ENCODE measurements around the gene RXRA. TPM values are rescaled to one million over a fixed set of nuclear protein-coding genes. Genes with fewer than 3 reads are reported as not detected.
A peak's percentile ranks its signal among the peaks of the same experiment; 100 is the strongest.

Gene RXRA
- total RNA-seq, 1 donor from 2014 or later, result 16.8 TPM

DNA sequence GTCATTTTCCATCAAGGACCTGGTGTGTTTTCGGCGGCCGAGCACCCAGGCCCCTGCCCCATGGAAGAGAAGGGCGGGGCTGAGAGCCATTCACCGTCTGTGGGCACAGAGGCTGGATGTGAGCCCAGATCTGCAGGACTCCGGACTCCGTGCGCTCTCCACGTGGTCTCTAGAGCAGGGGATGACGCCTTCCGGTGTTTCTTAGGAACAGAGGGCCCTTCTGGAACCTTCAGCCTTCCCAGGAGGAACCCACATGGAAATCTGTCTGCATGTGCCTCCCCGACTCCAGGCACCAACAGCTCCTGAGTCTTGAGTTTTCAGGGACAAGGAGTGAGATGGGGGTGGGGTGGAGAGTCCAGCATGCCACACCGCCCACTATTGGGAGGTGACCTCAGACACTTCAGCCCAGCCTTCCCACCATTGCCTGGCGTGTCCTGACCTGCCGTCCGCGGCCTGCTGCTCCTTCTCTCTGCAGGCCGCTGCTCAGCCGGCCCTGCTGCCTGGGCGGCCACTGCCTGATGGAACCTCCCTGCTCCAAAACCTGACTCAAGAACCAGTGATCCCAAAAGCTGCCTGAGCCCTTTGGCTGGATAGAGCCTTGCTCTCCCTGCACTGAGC is 2.4 kb upstream of the RXRA start:
- DNase-seq (ENCODE audit: low read depth) (peak; percentile 91), FAIRE-seq (no peak)
- Histone ChIP-seq H3K36me3 (ENCODE audit: control insufficient read depth, insufficient read depth, low read length) (peaks cover 1% of the 10 kb centered on the region), H3K27me3 (ENCODE audit: control insufficient read depth, insufficient read depth, low read length) (no peaks in the 10 kb centered on the region), H3K4me3 (ENCODE audit: low read depth, low read length) (no peak overlapping the region)
- TF ChIP-seq, protein P1, sequence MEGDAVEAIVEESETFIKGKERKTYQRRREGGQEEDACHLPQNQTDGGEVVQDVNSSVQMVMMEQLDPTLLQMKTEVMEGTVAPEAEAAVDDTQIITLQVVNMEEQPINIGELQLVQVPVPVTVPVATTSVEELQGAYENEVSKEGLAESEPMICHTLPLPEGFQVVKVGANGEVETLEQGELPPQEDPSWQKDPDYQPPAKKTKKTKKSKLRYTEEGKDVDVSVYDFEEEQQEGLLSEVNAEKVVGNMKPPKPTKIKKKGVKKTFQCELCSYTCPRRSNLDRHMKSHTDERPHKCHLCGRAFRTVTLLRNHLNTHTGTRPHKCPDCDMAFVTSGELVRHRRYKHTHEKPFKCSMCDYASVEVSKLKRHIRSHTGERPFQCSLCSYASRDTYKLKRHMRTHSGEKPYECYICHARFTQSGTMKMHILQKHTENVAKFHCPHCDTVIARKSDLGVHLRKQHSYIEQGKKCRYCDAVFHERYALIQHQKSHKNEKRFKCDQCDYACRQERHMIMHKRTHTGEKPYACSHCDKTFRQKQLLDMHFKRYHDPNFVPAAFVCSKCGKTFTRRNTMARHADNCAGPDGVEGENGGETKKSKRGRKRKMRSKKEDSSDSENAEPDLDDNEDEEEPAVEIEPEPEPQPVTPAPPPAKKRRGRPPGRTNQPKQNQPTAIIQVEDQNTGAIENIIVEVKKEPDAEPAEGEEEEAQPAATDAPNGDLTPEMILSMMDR (IDR thresholded peaks at IDR 0.05; ENCODE audit: insufficient read depth, low read length, severe bottlenecking), result no peak

DNA sequence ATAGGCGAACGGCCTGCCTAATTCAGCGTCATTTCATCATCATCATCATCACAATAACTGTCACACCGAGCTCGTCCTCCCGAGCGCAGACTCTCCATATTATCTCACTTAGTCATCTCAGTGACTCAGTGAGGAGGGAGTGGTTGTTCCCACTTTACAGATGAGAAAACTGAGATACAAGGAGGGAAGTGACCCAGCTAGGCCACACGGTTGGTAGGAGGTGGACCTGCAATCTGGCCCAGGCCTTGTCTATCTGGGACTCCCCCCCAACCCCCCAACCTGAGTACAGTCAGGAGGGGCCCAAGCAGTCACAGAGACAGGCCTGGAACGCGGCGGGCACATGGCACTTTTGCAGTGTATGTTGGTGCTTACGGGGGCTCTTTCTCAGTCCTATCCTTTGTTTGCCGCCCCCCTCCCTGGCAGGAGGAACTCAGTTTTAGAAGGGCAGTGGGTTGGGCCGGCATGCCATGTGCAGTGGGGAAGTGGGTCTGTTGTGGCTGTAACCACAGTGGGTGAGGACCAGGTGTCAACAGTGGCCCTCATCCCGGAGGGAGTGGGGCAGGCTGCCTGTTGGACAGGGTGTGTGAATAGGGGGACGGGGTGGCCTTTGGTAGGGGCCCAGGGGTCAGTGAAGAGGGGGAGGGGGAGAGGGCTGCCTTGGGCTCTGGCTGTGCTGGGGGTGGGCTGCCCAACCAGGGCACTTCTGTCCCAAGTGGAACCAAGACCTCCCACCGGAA is 1.7 kb upstream of the RXRA start:
- DNase-seq (ENCODE audit: low read depth), result no peak
- FAIRE-seq, result no peak
- Histone ChIP-seq H3K36me3 (ENCODE audit: control insufficient read depth, insufficient read depth, low read length) (peaks cover 1% of the 10 kb centered on the region), H3K4me3 (ENCODE audit: low read depth, low read length) (peak overlapping the region; percentile 67), H3K27me3 (ENCODE audit: control insufficient read depth, insufficient read depth, low read length) (no peaks in the 10 kb centered on the region)
- TF ChIP-seq, protein P1 (IDR thresholded peaks at IDR 0.05; ENCODE audit: insufficient read depth, low read length, severe bottlenecking), result no peak

DNA sequence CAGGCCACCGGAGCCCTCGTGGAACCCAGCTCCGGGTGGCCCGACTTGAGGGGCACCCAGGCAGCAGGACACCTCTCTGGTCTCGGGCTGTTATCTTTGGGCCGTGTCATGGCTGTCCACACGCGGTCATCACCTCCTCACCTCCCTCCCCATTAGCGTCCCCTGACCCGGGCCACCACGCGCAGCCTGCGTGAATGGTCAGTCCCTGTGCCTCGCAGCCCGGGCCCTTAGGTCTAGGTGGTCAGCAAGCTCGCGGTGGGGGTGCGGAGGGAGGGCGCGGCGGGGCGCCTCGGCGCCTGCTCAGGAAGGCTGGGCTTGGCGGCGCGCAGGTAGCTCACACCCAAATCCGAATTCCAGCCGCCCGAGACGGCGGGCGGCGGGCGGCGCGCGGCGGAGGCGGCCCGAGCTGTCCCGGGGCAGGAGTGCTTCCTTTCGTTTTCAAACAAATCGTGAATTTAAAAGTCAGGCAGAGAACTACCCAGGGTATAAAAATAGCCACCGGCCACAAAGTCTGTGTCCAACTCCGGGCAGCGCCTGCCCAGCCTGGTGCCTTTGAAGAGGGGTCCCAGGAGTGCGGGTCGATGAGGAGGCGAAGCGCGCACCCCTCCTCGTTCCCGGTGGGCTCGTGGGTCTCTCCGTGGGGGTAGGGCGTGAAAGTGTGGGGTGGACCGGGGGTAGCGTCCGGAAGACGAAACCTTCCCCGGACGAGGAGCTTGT is 1.0 kb upstream of the RXRA start:
- DNase-seq (ENCODE audit: low read depth) (peak; percentile 44), FAIRE-seq (no peak)
- no peaks in the 10 kb centered on the region for H3K27me3 ChIP-seq (ENCODE audit: control insufficient read depth, insufficient read depth, low read length)
- peaks cover 1% of the 10 kb centered on the region for H3K36me3 ChIP-seq (ENCODE audit: control insufficient read depth, insufficient read depth, low read length)
- H3K4me3 ChIP-seq (ENCODE audit: low read depth, low read length), result peak overlapping the region; percentile 67
- TF ChIP-seq, protein P1 (IDR thresholded peaks at IDR 0.05; ENCODE audit: insufficient read depth, low read length, severe bottlenecking), result no peak

DNA sequence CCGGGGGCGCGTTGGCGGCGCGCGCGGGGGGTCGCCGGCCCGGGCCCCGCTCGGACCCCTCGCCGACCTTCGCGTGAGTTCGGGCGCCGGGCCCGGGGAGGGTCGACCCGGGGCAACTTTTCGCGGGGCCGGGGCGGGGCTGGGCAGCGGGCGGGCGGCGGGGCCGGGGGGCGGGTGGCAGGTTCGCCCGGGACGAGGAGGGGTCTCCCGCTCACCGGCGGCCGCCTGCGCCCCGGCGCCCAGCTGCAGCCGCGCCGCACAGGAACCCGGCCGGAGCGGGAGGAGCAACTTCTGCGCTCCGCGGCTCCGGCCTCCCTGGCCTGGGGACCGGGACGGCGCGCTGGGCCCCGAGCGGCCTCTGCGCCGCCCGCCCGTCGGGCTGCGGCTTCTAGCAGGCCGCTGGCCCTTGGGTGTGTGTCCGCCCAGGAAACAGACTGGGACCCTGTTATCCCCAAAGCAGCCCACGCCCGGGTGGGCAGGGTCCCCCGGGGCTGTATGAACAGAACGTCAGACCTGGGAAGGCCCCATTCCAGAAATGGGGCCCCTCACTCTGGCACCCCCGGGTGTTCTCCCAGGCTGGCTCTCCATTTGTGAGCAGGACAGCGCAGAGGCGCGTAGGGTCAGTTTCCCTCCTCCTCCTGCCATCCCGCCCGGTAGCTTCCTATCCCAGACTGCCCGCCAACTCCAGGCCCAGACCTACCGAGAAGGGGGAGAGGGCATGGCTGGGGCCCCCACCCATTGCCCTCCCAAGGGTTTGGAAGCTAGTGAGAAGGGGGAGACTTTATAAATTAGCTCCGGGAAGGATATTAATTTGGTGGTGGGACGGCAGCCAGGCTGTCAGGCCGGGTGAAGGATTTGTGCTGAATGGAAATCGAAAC is 708 bp downstream of the RXRA start:
- FAIRE-seq, result no peak
- peak overlapping the region; percentile 74 for H3K4me3 ChIP-seq (ENCODE audit: low read depth, low read length)
- TF ChIP-seq, protein P1 (IDR thresholded peaks at IDR 0.05; ENCODE audit: insufficient read depth, low read length, severe bottlenecking), result no peak

DNA sequence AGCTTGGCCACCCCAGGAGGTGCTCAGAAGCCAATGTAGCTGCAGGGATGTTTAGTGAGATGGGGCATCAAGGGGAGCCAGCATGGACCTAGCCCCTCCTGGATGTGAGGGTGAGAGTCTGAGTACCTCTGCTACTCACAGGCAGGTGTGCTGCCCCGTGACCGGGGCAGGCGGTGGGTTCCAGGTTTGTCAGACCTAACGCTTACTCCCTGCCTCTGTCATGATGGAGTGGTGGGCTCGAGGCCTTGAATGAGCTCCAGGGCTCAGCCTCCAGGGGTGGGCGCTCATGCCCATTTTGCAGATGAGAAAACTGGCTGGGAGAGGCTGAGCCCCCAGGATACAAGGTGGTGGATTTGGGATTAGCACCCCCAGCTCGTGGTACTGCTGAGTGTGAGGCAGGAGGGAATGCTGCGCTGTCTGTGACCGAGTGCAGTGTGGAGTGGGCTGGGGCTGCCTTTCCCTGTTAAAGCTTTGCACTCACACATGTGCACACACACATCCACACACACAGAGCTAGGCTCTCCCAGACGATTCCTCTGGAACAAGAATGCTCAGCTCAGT is 1.5 kb downstream of the RXRA start:
- FAIRE-seq (no peak), DNase-seq (ENCODE audit: low read depth) (no peak)
- Histone ChIP-seq H3K4me3 (ENCODE audit: low read depth, low read length) (peak overlapping the region; percentile 74), H3K27me3 (ENCODE audit: control insufficient read depth, insufficient read depth, low read length) (no peaks in the 10 kb centered on the region), H3K36me3 (ENCODE audit: control insufficient read depth, insufficient read depth, low read length) (peaks cover 1% of the 10 kb centered on the region)
- TF ChIP-seq, protein P1 (IDR thresholded peaks at IDR 0.05; ENCODE audit: insufficient read depth, low read length, severe bottlenecking), result no peak

More for the DNA sequence above, 708 bp downstream of the RXRA start:
- Histone ChIP-seq H3K36me3 (ENCODE audit: control insufficient read depth, insufficient read depth, low read length) (peaks cover 1% of the 10 kb centered on the region), H3K27me3 (ENCODE audit: control insufficient read depth, insufficient read depth, low read length) (no peaks in the 10 kb centered on the region)
- DNase-seq (ENCODE audit: low read depth), result no peak

All from bronchial epithelial cell (primary cell).